HG03571 (cell line): ENCODE measurements around the gene ABCB9.
"Not testable (repeated sequence)": the region's sequence is repeated elsewhere in the genome, so short reads cannot be mapped to it uniquely, and the experiment has no call there.

Experiments
- ATAC-seq: cut with Tn5 transposase; IDR thresholded peaks from one replicate; pipeline ENCODE4 v1.9.1; 2021; ENCODE audit not compliant: unreplicated experiment

Gene ABCB9

DNA sequence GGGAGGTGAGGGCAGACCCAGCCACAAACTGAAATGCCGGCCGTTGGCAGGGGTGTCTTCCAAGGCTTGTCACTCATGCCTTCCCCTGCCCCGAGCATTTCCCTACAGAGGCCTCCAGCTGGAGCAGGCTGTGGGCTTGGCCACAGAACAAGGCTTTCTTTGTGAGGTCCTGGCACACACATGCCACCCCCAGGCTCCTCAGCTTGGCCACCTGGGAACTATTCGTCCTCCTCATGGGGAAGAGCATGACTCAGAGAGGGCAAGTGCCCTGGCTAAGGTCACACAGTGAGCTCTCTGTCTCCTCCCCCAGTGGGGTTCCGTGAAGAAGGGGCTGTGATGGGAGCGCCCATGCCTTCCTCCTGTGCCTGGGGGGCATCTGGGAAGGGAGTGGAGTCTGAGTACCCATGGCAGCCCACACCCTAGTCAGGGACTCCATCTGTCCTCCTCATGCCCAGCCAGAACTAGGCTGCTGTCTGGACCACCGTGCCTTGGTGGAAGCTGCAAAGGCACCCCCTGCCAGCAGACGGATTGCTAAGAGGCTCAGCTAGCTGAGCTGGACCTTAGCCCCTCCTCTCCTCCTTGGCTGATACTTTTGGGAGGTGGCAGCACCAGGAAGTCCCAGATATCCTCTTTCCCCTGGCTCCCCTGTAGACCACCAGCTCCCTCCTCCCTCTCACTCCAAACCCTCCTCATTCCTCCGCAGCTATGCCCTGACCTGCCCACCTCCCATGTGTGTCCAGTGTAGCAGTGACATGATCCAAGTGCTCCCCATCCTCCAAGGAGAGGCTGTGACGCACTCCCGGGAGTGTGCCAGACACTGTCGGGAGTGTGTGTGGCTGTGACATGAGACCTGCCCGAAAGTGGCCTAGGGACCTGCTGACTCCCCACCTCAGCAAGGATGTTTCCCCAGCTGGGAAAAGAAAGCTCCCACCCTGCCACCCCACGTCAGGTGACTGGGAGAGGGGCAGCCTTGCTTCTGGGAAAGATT is 21.4 kb downstream of the ABCB9 start:
- no peak for ATAC-seq

DNA sequence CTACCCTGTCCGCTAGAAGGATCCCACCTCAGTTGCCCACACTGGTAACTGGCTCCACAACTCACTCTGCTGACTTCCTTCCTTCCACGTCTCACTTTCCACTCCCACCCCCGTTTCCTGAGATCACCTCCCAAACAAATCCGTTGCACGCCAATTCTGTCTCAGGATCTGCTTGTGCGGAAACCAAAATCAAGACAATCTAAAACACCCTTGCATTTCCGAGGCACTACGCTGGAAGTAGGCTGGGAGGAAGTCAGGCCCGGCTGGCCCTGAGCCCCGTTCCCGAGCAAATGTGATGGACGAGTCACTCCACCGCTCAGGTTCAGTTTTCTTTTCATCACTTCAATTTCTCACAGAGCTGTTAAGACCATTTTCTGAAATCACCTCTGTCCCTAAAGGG is 23.1 kb downstream of the ABCB9 start:
- ATAC-seq: no peak

DNA sequence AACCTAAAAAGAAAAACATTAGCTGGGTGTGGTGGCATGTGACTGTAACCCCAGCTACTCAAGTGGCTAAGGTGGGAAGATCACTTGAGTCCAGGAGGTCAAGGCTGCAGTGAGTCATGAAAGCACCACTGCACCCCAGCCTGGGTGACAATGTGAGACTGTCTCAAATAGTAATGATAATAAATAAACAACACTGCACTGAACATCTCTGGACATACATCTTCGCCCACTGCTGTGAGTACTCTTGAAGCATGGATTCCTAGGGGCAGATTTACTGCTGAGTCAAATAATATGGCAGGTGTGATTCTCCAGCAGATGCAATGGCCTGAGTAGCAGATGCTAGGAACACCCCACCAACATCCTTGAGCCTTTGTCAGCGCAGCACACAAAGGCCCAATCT is 23.6 kb downstream of the ABCB9 start:
- no peak for ATAC-seq

DNA sequence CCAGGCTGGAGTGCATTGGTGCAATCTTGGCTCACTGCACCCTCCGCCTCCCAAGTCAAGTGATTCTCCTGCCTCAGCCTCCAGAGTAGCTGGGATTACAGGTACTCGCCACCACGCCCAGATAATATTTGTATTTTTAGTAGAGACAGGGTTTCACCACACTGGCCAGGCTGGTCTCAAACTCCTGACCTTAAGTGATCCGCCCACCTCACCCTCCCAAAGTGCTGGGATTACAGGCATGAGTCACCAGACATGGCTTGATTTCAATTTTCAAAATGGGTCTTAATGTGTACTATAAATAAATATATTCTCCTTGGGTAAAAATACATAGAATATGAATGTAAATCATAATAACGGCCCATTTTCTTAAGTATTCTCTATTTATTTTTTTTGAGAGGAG is 24.9 kb downstream of the ABCB9 start:
- ATAC-seq: not testable (repeated sequence)

DNA sequence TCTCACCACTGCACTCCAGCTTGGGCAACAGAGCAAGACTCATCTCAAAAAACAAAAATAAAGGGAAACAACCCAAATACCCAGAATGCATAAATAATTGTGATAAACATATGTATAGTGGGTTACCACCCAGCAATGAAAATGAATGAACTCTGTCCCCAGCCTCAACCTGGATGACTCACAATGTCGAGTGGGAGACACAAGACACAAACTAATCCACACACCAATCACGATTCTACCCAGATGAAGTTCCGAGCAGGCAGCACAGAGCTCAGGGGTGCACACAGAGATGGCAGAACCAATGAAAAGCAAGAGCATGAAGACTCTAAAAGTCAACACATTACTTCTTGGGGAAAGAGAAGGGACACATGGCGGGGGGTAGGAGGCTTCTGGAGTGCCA is 27.1 kb downstream of the ABCB9 start:
- ATAC-seq: no peak

DNA sequence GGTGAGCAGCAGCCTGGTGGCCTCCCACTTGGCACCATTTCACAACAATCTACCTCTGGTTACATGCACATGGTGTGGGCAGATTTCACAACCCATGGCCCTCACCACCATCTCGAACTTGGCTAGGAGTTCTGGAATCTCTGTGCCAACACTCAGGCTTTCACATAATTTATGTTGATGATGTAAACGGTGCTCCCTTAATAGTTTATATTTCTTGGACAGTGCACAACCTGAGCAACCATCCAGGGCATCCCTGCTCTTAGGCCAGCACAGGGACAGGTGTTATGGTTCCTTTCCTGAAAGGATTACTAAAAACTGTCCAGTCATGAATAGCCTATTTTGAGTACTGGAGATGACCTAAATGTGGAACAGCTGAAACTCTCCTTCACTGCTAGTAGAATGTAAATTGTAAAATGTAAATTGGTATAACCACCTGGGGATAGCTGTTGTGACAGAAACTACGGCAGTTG is 28.6 kb downstream of the ABCB9 start:
- ATAC-seq: no peak

DNA sequence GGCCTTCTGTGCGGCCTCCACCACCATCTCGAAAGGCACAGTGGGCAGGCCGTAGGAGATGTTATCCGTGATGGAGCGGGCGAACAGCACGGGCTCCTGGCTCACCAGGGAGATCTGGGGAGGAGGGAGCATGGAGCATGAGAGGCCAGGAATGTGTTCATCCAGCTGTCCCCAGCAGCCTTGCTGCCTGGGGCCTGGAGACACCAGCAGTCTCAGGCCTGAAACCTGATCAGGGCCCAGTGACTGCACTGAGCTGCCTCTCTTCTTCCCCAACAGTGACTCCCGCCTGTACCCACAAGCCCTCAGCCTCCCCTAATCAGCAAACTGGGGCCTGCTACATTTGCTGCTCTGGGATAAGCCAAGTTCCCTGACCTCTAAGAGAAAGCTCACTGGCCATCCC is 30.9 kb downstream of the ABCB9 start:
- no peak for ATAC-seq

DNA sequence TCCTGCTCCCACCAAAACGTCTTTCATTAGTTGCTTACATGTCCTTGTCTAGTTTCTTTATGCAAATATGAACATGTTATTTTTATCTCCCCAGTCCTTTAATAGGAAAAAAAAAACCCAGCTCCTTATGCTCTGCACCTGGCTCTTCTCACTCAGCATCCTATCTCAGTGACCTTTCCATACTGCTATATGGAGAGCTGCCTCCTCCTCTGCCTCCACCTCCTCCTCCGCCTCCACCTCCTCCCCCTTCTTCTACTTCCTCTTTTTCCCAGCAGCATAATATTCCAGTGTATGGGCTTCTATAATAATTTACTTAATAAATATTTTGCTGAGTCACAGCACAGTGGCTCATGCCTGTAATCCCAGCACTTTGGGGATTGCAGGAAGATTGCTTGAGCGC is 31.5 kb downstream of the ABCB9 start:
- no peak for ATAC-seq

DNA sequence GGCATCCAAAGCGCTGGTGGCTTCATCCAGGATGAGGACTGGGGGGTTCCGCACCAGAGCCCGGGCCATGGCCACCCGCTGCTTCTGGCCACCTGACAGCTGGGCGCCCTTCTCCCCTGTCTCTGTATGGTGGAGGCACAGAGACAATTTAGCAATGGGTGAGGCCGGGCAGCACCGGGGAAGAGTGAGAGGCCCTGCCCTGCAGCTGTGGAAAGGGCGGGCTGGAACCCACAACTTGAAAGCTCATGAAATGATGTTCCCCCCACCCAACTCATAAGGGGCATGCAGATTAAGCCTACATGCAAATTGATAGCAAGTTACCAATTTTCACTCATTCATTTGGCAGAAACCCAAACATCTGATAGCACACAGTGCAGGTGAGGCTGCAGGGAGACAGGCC is 34.1 kb downstream of the ABCB9 start:
- no peak for ATAC-seq

DNA sequence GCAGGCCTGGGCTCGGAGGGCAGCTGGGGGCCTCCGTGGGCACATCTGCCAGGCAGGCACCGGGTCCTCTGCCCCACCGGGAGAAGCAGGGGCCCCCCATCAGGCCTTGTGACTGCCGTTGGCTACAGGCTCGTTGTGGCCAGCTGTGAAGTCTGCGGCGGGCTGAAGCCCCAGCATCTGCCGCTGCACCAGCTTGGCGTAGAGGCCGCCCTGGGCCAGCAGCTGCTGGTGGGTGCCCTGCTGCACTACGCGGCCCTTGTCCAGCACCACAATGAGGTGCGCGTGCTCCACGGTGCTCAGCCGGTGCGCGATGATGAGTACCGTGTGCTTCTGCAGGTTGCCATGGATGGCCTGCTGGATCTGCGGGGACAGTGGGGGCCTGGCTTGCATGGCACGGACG is 36.5 kb downstream of the ABCB9 start:
- no peak for ATAC-seq

DNA sequence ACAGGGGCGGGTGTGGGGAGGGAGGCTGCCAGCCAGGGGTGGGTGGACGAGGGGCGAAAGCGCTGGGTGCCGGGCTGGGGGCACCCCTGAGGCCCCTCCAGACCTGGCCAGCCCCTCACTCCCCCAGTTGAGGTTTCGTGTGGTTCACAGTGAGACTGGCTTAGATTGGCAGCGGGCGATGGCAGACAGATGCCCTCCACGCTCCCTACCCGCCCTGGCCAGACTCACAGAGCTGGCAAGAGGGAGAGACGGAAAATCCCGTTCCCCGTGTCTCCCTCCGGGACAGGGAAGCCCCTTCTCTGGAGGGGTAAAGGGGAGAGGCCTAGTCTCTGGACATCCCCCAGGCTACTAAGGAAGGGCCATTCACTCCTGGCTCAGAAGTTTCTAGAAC is 37.1 kb downstream of the ABCB9 start:
- ATAC-seq: no peak

DNA sequence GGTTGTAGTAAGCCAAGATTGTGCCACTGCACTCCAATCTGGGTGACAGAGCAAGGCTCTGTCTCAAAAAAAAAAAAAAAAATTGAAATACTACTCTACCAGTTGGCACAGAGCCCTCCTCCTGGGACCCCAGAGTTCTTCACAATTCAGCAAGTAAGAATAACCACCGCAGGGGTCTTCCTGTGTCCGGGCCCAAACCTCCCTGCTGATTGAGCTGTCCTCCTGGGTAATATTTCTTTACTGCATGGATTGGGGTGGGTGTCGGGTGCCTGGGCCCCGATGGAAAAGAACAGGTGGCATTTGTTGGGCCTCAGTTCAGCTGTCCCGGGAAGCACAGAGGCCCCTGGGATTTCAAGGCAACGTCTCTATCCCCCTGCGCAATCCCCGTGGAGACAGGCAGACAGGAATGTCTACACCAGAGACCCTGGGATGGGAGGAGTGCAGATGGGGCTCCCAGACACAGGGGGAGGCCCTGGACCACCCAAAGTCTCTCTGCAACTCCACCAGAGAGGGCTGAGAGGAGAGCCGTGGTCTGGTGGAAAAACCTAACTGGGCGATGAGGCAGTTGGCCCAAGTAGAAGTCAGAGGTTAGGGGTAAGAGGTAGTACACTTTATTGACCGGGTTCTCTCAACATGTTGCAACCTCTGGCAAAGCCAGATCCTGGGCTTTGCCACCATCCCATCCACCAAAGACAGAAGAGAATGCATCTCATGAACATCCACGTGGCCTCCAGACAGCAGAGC is 37.7 kb downstream of the ABCB9 start:
- no peak for ATAC-seq

DNA sequence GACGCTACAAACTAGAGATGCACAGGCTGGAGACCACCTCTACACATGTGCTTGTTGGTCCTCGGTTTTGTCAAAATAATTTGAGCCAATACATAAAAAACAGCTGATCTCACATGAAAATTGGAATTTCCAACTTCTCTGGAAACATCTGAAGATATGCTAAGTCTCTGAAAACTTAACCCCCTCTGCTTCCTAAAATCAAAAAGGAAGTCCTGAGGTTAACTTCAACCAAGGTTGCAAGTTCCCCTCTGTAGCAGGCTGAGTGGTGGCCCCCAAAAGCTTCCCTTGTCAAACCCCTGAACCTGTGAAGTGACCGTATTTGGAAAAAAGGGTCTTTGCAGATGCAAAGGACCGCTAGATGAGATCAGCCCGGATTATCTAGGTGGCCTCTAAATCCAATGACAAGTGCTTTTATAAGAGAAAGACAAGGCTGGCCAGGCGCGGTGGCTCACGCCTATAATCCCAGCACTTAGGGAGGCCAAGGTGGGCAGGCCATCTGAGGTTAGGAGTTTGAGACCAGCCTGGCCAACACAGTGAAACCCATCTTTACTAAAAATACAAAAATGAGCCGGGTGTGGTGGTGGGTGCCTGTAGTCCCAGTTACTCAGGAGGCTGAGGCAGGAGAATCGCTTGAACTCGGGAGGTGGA is 38.4 kb downstream of the ABCB9 start:
- ATAC-seq: no peak

DNA sequence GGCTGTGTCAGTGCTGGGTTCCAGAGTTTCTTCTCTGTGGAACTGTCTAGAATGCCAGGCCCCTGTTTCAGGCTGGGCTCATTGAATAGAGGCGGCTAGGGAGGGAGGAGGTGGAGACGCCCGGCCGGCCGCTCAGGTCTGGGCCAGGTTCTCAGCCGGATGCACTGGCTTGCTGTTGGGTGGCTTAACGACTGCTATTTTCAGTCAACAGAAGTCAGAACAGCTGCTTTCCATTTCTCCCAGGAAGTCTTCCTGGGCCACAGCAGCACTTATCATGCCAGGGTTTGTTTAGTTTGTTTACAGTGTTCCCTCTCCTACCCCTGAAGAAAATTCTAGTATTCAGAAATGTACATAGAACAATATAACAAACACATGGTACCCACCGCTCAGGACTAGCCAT is 44.3 kb downstream of the ABCB9 start:
- ATAC-seq: no peak

DNA sequence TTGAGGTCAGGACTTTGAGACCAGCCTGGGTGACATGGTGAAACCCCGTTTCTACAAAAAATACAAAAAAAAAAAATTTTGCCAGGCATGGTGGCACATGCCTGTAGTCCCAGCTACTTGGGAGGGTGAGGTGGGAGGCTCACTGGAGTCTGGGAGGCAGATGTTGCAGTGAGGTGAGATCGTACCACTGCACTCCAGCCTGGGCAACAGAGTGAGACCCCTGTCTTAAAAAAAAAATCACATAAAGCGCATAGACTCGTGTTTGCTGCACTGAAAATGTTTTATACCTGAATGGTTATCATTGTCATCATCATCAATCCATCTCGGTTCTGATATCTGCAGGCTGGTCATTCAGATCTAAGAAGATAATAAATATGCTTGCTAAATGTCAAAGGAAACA is 45.6 kb downstream of the ABCB9 start:
- no peak for ATAC-seq

DNA sequence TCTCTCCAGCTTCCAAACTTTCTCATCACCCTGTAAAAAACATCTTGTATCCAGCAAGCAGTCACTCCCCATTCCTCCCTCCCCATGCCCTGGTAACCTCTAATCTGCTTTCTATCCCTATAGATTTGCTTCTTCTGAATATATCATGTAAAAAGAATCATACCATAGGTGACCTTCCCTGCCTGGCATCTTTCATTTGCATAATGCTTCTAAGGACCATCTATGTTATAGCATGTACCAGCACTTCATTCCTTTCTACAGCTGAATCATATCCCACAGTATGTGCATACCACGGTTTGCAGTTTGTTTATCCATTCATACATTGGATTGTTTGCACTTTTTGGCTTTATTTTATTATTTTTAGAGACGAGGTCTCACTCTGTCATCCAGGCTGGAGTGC is 47.4 kb downstream of the ABCB9 start:
- ATAC-seq: no peak

DNA sequence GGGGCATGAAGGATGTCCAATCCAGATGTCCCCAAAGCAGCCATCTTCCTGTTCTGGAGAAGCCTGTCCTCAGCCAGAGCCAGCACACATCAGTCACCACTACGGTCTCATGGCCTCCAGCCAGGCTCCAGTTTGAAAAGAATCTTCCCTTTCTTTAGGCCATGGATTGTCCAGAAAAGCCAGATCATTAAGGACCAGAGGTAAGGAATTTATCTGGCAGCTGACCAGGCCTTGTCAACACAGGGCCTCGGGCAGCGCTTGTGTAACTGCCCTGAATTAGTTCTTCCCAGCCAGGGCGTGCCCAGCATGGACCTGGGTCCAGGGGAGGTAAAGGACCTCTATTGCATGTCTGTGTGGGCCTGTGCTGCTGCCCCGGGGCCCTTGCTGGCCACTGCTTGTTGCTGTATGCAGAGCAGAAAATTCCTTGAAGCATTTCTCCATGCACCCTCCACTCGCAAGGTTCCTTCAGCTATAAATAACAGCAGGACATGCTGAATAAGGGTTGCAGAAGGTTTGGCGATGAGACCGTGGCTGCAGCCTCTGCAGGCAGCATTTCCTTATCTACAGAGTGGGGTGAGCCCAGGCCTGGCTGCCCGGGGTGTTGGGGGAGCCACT is 48.6 kb downstream of the ABCB9 start:
- ATAC-seq: no peak

DNA sequence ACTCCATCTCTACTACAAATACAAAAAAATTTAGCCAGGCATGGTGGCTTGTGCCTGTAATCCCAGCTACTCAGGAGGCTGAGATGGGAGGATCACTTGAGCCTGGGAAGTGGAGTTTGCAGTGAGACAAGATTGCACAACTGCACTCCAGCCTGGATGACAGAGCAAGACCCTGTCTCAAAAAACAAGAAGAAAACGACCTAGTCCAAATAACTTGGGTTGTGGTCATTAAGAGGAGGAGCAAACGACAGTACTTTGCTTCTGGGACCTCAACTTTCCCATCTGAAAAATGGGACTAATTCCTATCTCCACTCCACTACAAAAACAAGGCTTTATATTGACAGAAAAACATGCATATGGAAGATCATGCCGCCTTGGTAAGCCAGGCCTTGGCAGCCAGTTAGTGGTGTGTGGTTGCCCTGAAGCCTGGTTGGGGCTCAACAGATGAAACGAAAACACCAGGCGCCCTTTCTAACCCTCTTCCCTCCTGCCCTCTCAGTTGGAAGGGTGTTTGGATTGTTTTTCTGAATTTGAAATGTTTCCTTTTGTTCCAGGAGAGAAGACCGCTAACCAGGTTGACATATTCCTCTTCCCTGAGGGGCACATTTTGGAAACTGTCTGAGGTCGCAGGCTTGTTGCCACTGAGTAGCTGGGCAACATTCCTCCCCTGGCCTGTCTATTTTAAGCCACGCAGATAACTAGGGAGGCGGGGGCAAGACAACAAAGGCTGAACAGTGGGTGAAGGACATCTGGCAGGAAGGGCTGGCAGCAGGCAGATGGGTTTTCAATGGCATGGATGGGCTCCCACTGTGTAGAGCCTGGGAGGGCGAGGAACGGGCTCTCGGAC is 56.6 kb downstream of the ABCB9 start:
- no peak for ATAC-seq

DNA sequence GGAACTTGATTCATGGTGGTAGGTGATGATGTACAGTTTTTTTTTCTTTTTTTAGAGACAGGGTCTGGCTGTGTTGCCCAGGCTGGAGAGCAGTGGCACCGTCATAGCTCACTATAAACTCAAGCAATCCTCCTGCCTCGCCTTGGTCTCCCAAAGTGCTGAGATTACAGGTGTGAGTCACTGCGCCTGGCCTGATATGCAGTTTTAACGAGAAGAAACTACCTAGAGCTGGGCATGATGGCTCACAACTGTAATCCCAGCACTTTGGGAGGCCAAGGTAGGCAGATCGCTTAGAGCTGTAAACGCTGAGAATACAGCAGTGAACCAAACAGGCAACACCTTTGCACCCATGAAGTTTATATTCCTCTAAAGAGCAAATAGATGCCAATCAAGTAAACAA is 57.3 kb downstream of the ABCB9 start:
- ATAC-seq: no peak

DNA sequence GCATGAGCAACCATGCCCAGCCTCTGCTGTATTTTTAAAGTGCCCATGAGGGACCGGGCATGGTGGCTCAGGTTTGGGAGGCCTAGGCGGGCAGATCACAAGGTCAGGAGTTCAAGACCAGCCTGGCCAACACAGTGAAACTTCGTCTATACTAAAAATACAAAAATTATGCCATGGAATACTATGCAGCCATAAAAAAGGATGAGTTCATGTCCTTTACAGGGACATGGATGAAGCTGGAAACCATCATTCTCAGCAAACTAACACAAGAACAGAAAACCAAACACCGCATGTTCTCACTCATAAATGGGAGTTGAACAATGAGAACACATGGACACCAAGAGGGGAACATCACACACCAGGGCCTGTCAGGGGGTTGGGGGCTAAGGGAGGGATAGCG is 61.0 kb downstream of the ABCB9 start:
- ATAC-seq: not testable (repeated sequence)
